A549 treated with ZK216348 at 1 μM for 4 hours (cell line): Measurements from ENCODE around the gene ATP13A5. TPM values are rescaled to one million over a fixed set of nuclear protein-coding genes. Genes with fewer than 3 reads are reported as not detected.

Experiments used
- total RNA-seq: library from RNA; stranded (reverse); fragments of 200-300 nt; extraction: Qiagen RNA extraction; gene quantifications from 5 replicates; pipeline ENCODE4 v1.2.3, GENCODE V29; 2022; ENCODE audit warnings: low read depth

The ATP13A5 gene, protein sequence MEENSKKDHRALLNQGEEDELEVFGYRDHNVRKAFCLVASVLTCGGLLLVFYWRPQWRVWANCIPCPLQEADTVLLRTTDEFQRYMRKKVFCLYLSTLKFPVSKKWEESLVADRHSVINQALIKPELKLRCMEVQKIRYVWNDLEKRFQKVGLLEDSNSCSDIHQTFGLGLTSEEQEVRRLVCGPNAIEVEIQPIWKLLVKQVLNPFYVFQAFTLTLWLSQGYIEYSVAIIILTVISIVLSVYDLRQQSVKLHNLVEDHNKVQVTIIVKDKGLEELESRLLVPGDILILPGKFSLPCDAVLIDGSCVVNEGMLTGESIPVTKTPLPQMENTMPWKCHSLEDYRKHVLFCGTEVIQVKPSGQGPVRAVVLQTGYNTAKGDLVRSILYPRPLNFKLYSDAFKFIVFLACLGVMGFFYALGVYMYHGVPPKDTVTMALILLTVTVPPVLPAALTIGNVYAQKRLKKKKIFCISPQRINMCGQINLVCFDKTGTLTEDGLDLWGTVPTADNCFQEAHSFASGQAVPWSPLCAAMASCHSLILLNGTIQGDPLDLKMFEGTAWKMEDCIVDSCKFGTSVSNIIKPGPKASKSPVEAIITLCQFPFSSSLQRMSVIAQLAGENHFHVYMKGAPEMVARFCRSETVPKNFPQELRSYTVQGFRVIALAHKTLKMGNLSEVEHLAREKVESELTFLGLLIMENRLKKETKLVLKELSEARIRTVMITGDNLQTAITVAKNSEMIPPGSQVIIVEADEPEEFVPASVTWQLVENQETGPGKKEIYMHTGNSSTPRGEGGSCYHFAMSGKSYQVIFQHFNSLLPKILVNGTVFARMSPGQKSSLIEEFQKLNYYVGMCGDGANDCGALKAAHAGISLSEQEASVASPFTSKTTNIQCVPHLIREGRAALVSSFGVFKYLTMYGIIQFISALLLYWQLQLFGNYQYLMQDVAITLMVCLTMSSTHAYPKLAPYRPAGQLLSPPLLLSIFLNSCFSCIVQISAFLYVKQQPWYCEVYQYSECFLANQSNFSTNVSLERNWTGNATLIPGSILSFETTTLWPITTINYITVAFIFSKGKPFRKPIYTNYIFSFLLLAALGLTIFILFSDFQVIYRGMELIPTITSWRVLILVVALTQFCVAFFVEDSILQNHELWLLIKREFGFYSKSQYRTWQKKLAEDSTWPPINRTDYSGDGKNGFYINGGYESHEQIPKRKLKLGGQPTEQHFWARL
- total RNA-seq = not detected in 5 replicates

GRCh38 chr3:193378706-193379105, at the start of gene ATP13A5:
Gene ATP13A5, minus strand, starts transcription at chr3:193378753. Its CDS starts 28 bp downstream, at chr3:193378725.

GRCh38 chr3:193240850-193241706, 137.5 kb downstream of the ATP13A5 start, which contains the start of gene PLAAT1:
Gene PLAAT1, plus strand, starts transcription at chr3:193241222. Its CDS starts 14,429 bp downstream, at chr3:193255651.

Other genes starting within 250 kb of the ATP13A5 start
- gene PLAAT1, start 137.5 kb downstream of the ATP13A5 start, total RNA-seq = 0.18 TPM in 1 of 5 replicates, not detected in the others
- not detected in 5 replicates for gene ATP13A4, start 176.1 kb upstream of the ATP13A5 start, total RNA-seq
- 24.5 to 47.5 TPM (median 28.1 TPM) in 5 replicates for gene OPA1, start 214.5 kb upstream of the ATP13A5 start, total RNA-seq